ENCODE measurements around the gene SMPD4. TPM values are rescaled to one million over a fixed set of nuclear protein-coding genes. Genes with fewer than 3 reads are reported as not detected.
"Not testable (repeated sequence)": the region's sequence is repeated elsewhere in the genome, so short reads cannot be mapped to it uniquely, and the experiment has no call there.

The SMPD4 gene
- total RNA-seq, 2 experiments from 2014 or later = 81.2 to 89.9 TPM

DNA sequence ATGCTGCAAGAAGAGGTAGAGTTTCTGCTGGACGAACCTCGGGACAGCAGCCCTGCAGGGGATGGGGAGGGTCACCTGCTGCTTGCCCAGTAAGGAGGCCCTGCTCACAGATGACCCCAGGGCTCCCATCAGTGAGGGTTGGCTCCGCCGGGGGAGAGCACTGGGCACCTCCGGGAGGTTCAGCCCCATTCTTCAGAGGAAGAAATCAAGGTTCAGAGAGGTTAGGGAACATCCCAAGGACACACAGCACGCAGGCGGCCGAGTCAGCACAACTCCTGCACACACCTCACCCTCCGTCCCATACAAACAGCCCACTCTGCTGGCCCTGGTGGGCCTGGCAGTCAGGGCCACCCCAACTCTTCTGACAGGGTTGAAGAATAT lies 24.8 kb downstream of the SMPD4 start:
- Mint-ChIP-seq H3K27ac (no peak overlapping the region), H3K9me3 (no peaks in the 10 kb centered on the region), H3K36me3 (ENCODE audit: low read depth) (peaks cover 65% of the 10 kb centered on the region), H3K27me3 (no peaks in the 10 kb centered on the region), H3K4me3 (no peak overlapping the region), H3K4me1 (ENCODE audit: low read depth) (no peaks in the 10 kb centered on the region)
- no peak for TF ChIP-seq CTCF (IDR thresholded peaks at IDR 0.05)
- no peak for DNase-seq
- ChIA-PET CTCF (no interaction called here), POLR2A (no interaction called here)
- no peaks in the 10 kb centered on the region for H3K4me1 ChIP-seq (ENCODE audit: insufficient read depth, low read length)
- no peak overlapping the region for H3K27ac ChIP-seq (ENCODE audit: low read depth in 1 of 2, low read length in 2 of 2)
- intact Hi-C loops (cut with DNase I, micrococcal nuclease) = no loop called here
- no peak overlapping the region for H3K4me3 ChIP-seq (ENCODE audit: low read length)
- H3K36me3 ChIP-seq (ENCODE audit: insufficient read depth, low read length) = peaks cover 20% of the 10 kb centered on the region
- ATAC-seq (ENCODE audit: poor library complexity) = no peak
- H3K9me3 ChIP-seq (ENCODE audit: control insufficient read depth in 1 of 2, insufficient read depth in 1 of 2, low read length in 2 of 2) = no peaks in the 10 kb centered on the region
- no peaks in the 10 kb centered on the region for H3K27me3 ChIP-seq (ENCODE audit: control insufficient read depth in 1 of 2, insufficient read depth in 2 of 2, low read length in 2 of 2)

DNA sequence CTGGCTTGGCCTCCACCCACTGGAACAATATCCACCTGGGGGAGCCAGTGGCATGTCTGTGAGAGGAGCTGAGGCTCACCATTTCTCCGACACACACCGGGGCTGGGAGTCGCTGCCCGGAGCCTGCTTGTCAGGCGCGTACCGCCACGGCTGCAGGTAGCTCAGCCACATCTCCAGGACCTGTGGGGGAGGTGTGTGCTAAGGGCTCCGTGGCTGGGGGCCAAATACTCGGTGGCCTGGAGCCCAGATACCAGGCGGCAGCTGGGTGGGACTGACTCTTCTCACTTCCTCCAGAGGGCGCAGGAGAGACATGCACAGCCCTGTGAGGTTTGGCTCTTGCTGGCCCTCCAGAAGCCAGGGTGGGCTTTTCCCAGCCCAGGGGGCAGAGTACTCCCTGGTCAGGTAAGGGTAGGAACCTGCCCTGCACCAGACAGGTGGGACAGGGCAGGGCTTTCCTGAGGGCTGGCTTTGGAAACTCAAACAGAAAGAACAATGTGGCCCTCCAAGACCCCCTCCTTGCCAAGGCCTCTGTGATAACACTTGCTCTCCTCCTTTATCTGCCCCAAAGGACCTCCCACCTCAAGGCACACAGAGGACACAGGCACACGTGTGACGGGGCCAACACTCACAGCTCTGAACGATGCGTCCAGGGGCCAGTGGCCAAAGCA lies 25.3 kb downstream of the SMPD4 start:
- DNase-seq = peak in 4 of 14 experiments; percentile 11 to 43 (median 34)
- intact Hi-C loops (cut with DNase I, micrococcal nuclease); H3K4me1 Mint-ChIP-seq (ENCODE audit: low read depth); H3K27me3 Mint-ChIP-seq; H3K27ac Mint-ChIP-seq; H3K4me1 ChIP-seq (ENCODE audit: insufficient read depth, low read length); H3K27ac ChIP-seq (ENCODE audit: low read depth in 1 of 2, low read length in 2 of 2); POLR2A ChIA-PET; H3K9me3 Mint-ChIP-seq; H3K4me3 Mint-ChIP-seq; H3K9me3 ChIP-seq (ENCODE audit: control insufficient read depth in 1 of 2, insufficient read depth in 1 of 2, low read length in 2 of 2); H3K27me3 ChIP-seq (ENCODE audit: control insufficient read depth in 1 of 2, insufficient read depth in 2 of 2, low read length in 2 of 2); H3K4me3 ChIP-seq (ENCODE audit: low read length); ATAC-seq (ENCODE audit: poor library complexity); CTCF ChIA-PET: not testable (repeated sequence)
- H3K36me3 ChIP-seq (ENCODE audit: insufficient read depth, low read length) = peaks cover 20% of the 10 kb centered on the region
- peaks cover 61% of the 10 kb centered on the region for H3K36me3 Mint-ChIP-seq (ENCODE audit: low read depth)
- peak; percentile 14 for TF ChIP-seq CTCF (IDR thresholded peaks at IDR 0.05)

DNA sequence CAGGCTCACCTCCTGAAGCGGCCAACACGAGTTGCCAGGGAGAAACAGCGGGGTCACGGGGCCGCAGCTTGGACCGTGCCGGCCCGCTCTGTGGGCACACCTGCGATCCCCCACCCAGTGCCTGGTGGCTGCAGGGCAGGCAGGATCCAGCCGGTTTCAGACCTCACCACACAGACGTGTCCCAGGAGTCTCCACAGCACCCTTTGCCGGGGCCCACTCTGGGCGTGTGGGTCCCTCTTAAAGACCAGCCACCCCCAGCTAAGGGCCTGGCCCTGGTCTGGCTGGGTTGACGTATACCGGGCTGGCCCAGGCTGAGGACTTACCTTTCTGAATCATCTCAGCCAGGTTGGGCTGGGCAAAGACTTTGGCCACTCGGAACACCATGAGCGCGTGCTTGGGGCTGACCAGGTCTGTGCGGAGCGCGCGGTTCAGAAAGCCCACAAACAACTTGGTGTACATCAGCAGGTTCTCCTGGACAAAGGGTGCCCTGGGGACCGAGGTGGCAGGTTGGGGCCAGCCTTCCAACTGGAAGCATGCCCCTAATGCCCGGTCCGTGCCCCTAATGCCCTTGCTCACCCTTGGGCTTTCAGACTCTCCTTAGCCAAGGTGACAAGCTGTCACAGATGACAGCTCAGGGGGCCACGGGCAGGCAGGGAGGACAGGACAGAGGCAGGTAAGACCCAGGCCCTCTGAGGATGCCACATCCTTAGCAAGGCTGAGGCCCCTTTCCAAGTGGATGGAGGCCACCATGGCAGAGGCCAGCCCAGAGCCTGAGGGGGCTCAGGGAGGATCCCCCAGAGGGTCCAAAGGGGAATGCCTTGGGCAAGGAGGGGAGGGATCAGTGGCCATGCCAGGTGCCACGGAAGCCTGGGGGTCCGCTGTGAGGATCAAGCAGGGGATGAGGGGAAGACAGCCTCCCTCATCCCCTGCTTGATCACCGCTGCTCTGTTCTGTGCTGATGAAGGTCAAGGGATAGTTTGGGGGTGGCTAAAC lies 26.3 kb downstream of the SMPD4 start:
- Histone ChIP-seq H3K27ac (ENCODE audit: low read depth in 1 of 2, low read length in 2 of 2) (no peak overlapping the region), H3K36me3 (ENCODE audit: insufficient read depth, low read length) (peaks cover 20% of the 10 kb centered on the region), H3K9me3 (ENCODE audit: control insufficient read depth in 1 of 2, insufficient read depth in 1 of 2, low read length in 2 of 2) (no peaks in the 10 kb centered on the region), H3K27me3 (ENCODE audit: control insufficient read depth in 1 of 2, insufficient read depth in 2 of 2, low read length in 2 of 2) (no peaks in the 10 kb centered on the region), H3K4me3 (ENCODE audit: low read length) (no peak overlapping the region), H3K4me1 (ENCODE audit: insufficient read depth, low read length) (no peaks in the 10 kb centered on the region)
- H3K36me3 Mint-ChIP-seq (ENCODE audit: low read depth) = peaks cover 58% of the 10 kb centered on the region
- H3K4me1 Mint-ChIP-seq (ENCODE audit: low read depth) = no peaks in the 10 kb centered on the region
- ATAC-seq (ENCODE audit: poor library complexity) = no peak
- POLR2A ChIA-PET = no interaction called here
- intact Hi-C loops (cut with DNase I, micrococcal nuclease) = no loop called here
- H3K9me3 Mint-ChIP-seq = no peaks in the 10 kb centered on the region
- no peak overlapping the region for H3K27ac Mint-ChIP-seq
- no peaks in the 10 kb centered on the region for H3K27me3 Mint-ChIP-seq
- H3K4me3 Mint-ChIP-seq = no peak overlapping the region
- no peak for TF ChIP-seq CTCF (IDR thresholded peaks at IDR 0.05)
- CTCF ChIA-PET = no interaction called here
- DNase-seq = no peak

- peaks cover 20% of the 10 kb centered on the region for H3K36me3 ChIP-seq (ENCODE audit: insufficient read depth, low read length)
- CTCF ChIA-PET; H3K4me3 Mint-ChIP-seq; POLR2A ChIA-PET; H3K4me1 ChIP-seq (ENCODE audit: insufficient read depth, low read length); ATAC-seq (ENCODE audit: poor library complexity); H3K27me3 Mint-ChIP-seq; intact Hi-C loops (cut with DNase I, micrococcal nuclease); H3K4me1 Mint-ChIP-seq (ENCODE audit: low read depth); H3K27ac ChIP-seq (ENCODE audit: low read depth in 1 of 2, low read length in 2 of 2); H3K9me3 Mint-ChIP-seq; H3K27me3 ChIP-seq (ENCODE audit: control insufficient read depth in 1 of 2, insufficient read depth in 2 of 2, low read length in 2 of 2); H3K9me3 ChIP-seq (ENCODE audit: control insufficient read depth in 1 of 2, insufficient read depth in 1 of 2, low read length in 2 of 2); H3K4me3 ChIP-seq (ENCODE audit: low read length); H3K27ac Mint-ChIP-seq; DNase-seq: not testable (repeated sequence)
- peaks cover 53% of the 10 kb centered on the region for H3K36me3 Mint-ChIP-seq (ENCODE audit: low read depth)
Observed at GRCh38 chr2:130154423-130154770, 27.0 kb downstream of the SMPD4 start.

DNA sequence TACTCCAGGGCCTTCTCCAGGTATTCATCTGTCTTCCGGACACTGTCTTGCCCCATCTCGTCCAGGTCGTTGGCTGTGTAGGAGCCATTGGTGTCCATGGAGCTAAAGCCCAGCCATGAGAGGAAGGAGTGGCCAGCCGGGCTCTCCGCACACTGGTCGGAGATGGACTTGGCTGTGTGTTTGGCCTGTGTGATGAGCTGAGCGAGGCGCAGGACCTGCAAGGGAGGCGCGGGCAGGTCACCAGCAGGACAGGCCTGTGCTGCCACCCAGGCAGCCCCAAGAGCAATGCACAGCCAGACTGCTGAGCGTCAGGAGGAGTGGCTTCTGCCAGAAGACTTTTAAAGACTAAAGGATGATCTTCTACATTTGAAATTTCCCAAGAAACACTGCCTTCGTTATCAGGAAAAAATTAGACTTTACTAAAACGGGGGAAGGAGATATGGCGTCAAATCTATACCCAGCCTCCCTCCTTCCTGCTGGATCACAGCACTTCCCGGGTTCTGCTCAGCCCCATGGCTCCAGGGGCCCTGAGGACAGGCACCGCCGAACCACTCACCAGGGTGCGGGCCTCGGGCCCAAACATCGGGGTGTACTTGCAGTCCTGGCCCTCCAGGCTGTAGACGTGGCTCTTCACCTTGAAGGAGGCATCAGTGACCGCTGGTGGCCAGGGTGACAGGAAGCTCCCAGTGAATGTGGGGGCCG lies 27.5 kb downstream of the SMPD4 start:
- H3K27ac Mint-ChIP-seq; H3K4me3 ChIP-seq (ENCODE audit: low read length); DNase-seq; H3K4me1 ChIP-seq (ENCODE audit: insufficient read depth, low read length); H3K9me3 ChIP-seq (ENCODE audit: control insufficient read depth in 1 of 2, insufficient read depth in 1 of 2, low read length in 2 of 2); H3K4me3 Mint-ChIP-seq; H3K9me3 Mint-ChIP-seq; H3K27me3 Mint-ChIP-seq; H3K27ac ChIP-seq (ENCODE audit: low read depth in 1 of 2, low read length in 2 of 2); ATAC-seq (ENCODE audit: poor library complexity); POLR2A ChIA-PET; intact Hi-C loops (cut with DNase I, micrococcal nuclease); CTCF ChIA-PET; H3K27me3 ChIP-seq (ENCODE audit: control insufficient read depth in 1 of 2, insufficient read depth in 2 of 2, low read length in 2 of 2); H3K4me1 Mint-ChIP-seq (ENCODE audit: low read depth): not testable (repeated sequence)
- peaks cover 48% of the 10 kb centered on the region for H3K36me3 Mint-ChIP-seq (ENCODE audit: low read depth)
- peaks cover 19% of the 10 kb centered on the region for H3K36me3 ChIP-seq (ENCODE audit: insufficient read depth, low read length)
